Vein endothelial cell (primary cell): ENCODE data around the gene FAM236B. TPM values are rescaled to one million over a fixed set of nuclear protein-coding genes. Genes with fewer than 3 reads are reported as not detected.
A peak's percentile ranks its signal among the peaks of the same experiment; 100 is the strongest.

Source experiments
- small RNA-seq: library from RNA; depleted of rRNA; stranded (forward); fragments of <200 nt; gene quantifications from one replicate; pipeline ENCODE3, GENCODE V24; 2012
- total RNA-seq: library from RNA; depleted of rRNA; stranded (reverse); fragments of >200 nt; gene quantifications from 2 replicates; pipeline ENCODE4 v1.2.3, GENCODE V29; 2012

The FAM236B gene
- total RNA-seq: not detected in 2 replicates

DNA sequence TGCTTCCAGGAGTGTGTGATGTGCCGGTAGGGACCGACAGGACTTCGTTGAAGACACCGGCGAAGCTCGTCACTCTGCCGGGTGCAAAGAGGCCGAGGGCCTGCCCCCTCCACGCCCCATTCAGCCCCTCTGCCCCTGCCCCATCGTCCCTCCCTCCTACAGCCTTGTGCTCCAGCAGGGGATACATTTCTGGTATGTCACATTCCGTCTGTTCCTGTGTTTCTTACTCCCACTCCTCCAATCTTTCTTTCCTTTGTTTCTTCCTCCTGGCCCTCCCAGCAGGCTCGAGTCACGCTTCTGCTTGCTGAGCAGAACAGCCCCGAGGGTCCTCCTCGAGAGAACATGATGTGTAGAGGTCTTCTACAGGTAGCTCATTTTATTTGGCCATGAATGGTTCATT is at the start of gene FAM236B:
Gene FAM236B (minus strand): TSS at position 101 of the 400 bp plus-strand sequence. CDS start 100 bp downstream, at position 1.

DNA sequence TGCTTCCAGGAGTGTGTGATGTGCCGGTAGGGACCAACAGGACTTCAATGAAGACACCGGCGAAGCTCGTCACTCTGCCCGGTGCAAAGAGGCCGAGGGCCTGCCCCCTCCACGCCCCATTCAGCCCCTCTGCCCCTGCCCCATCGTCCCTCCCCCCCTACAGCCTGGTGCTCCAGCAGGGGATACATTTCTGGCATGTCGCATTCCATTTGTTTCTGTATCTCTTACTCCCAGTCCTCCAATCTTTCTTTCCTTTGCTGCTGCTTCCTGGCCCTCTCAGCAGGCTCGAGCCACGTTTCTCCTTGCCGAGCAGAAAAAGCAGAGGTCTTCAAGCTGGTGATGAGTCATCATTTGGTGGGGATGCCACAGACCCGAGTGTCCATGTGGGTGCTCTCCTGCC is 25.6 kb upstream of the FAM236B start, which contains the start of gene FAM236D:
Gene FAM236D (minus strand): TSS at position 101 of the 400 bp plus-strand sequence. CDS start 100 bp downstream, at position 1.

DNA sequence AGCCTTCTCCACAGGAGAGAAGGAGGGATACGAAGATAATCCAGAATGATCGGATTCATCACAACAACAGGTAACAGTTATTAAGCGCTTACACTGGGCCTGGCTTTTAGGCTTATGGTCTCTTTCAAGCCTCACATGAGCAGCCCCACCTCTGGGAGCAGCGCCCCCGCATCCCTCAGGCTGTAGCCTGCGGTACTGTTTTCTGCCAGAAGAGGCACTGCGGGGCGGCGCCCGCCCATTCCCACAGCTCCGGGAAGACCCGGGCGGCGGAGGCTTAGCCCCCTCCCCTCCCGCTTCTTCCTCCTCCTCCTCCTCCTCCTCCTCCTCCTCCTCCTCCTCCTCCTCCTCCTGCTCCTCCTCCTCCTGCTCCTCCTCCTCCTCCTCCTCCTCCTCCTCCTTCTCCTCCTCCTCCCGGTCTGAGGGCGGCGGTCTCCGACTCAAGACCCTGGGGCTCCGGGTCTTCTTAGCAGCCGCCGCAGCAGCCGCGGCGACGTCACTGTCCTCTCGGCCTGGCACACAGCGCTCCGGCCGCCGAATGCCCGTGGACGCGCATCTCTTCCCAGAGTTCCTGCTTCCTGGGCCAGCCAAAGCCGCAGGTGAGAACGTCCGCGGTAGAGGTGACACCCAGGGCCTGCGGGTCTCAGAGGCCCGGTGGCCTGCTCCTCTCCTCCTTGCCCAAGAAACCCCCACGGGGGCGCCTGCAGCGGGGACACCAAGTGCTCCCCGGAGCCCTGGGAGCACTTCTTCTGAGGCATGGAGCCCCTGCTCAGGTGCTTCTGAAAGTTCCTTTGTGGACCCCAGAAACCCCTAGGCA is 5.6 kb downstream of the FAM236B start, which contains the start of gene DMRTC1B:
Gene DMRTC1B (plus strand): TSS at position 238 of the 814 bp plus-strand sequence. CDS start 68,246 bp downstream, outside the sequence.

Small RNAs within 50 kb of the gene (small RNA-seq; reads per million reads assigned to genes)
- gene RNU1-112P: 1.6 reads per million, percentile 74 among the genes with 10 or more reads in this experiment

Other genes with a start within 250 kb of the FAM236B start
- 27.6 and 33.3 TPM in 2 replicates for gene HDAC8, start 209.8 kb downstream of the FAM236B start, total RNA-seq
- 6.5 and 6.6 TPM in 2 replicates for gene PHKA1, start 68.4 kb downstream of the FAM236B start, total RNA-seq
- not detected in 2 replicates for gene DMRTC1B, start 5.8 kb downstream of the FAM236B start, total RNA-seq
- gene FAM236D, start 25.6 kb upstream of the FAM236B start, total RNA-seq: not detected in 2 replicates
- not detected in 2 replicates for gene FAM236C, start 130.0 kb upstream of the FAM236B start, total RNA-seq
- not detected in 2 replicates for gene FAM236A, start 155.5 kb upstream of the FAM236B start, total RNA-seq
- gene DMRTC1, start 161.2 kb upstream of the FAM236B start, total RNA-seq: not detected in 2 replicates
- gene PABPC1L2B, start 220.3 kb upstream of the FAM236B start, total RNA-seq: not detected in 2 replicates